CD4-positive, CD25-positive, alpha-beta regulatory T cell (primary cell): ENCODE measurements around the gene CHST7. TPM values are rescaled to one million over a fixed set of nuclear protein-coding genes. Genes with fewer than 3 reads are reported as not detected.
"Not testable (repeated sequence)": the region's sequence is repeated elsewhere in the genome, so short reads cannot be mapped to it uniquely, and the experiment has no call there.

Source experiments
- ATAC-seq, 2 donors: fragments of 150-1000 bp; cut with Tn5 transposase; one replicate each; pipeline ENCODE4 v1.10.0; 2021; ENCODE audit warnings: low read depth in 2 of 2, moderate number of reproducible peaks in 2 of 2, moderate library complexity in 1 of 2
- DNase-seq, 3 donors: peaks; one replicate each; pipeline versions ENCODE4 v3.0.0 to v3.0.0-alpha.2; 2012 to 2022; ENCODE audit warnings: mixed read lengths in 1 of 3
- H3K27ac ChIP-seq: one replicate; pipeline ENCODE4 v1.7.0; 2013; ENCODE audit warnings: mild to moderate bottlenecking, low read length; ENCODE audit not compliant: insufficient read depth, poor library complexity, severe bottlenecking
- H3K27me3 ChIP-seq: one replicate; pipeline ENCODE4 v1.7.0; 2013; ENCODE audit warnings: low read length; ENCODE audit not compliant: control insufficient read depth, insufficient read depth
- H3K36me3 ChIP-seq: one replicate; pipeline ENCODE4 v1.7.0; 2013; ENCODE audit warnings: mild to moderate bottlenecking, low read length, moderate library complexity; ENCODE audit not compliant: control insufficient read depth, insufficient read depth
- H3K4me1 ChIP-seq: 2 replicates; pipeline ENCODE4 v1.7.0; 2013; ENCODE audit warnings: mild to moderate bottlenecking, low read length; ENCODE audit not compliant: insufficient read depth, control insufficient read depth, poor library complexity, severe bottlenecking
- H3K4me3 ChIP-seq: one replicate; pipeline ENCODE4 v1.7.0; 2013; ENCODE audit warnings: low read depth, mild to moderate bottlenecking, low read length, moderate library complexity
- H3K9me3 ChIP-seq, 2 experiments: 1 replicate in 1 of 2; 2 replicates in 1 of 2; pipeline ENCODE4 v1.7.0; 2013; ENCODE audit warnings: low read length in 2 of 2, mild to moderate bottlenecking in 1 of 2, moderate library complexity in 1 of 2; ENCODE audit not compliant: control insufficient read depth in 2 of 2
- H3K27ac Mint-ChIP-seq, 3 donors: one replicate each; pipeline ENCODE4 v1.8.0; 2020 to 2022; ENCODE audit warnings: mild to moderate bottlenecking in 3 of 3, mixed read lengths in 3 of 3, moderate library complexity in 2 of 3
- H3K27me3 Mint-ChIP-seq: one replicate; pipeline ENCODE4 v1.8.0; 2022; ENCODE audit warnings: mild to moderate bottlenecking, mixed read lengths
- H3K36me3 Mint-ChIP-seq: one replicate; pipeline ENCODE4 v1.8.0; 2020; ENCODE audit warnings: mixed read lengths
- H3K4me1 Mint-ChIP-seq, 4 donors: one replicate each; pipeline ENCODE4 v1.8.0; 2020 to 2022; ENCODE audit warnings: mixed read lengths in 4 of 4, mild to moderate bottlenecking in 1 of 4
- H3K4me3 Mint-ChIP-seq, 4 donors: one replicate each; pipeline ENCODE4 v1.8.0; 2020 to 2022; ENCODE audit warnings: mild to moderate bottlenecking in 4 of 4, mixed read lengths in 4 of 4, moderate library complexity in 3 of 4
- H3K9me3 Mint-ChIP-seq, 7 donors: one replicate each; pipeline ENCODE4 v1.8.0; 2020 to 2022; ENCODE audit warnings: mixed read lengths in 7 of 7, mild to moderate bottlenecking in 3 of 7, moderate library complexity in 2 of 7
- polyA plus RNA-seq, 4 donors: library from polyadenylated mRNA; unstranded; fragments of 300-500 nt; fragmentation: Illumina TruSeq; gene quantifications; one replicate each; pipeline ENCODE4 v1.2.3, GENCODE V29; 2021
- total RNA-seq: library from RNA; stranded (reverse); gene quantifications from one replicate; pipeline ENCODE4 v1.2.3, GENCODE V29; 2022

CHST7 gene, protein sequence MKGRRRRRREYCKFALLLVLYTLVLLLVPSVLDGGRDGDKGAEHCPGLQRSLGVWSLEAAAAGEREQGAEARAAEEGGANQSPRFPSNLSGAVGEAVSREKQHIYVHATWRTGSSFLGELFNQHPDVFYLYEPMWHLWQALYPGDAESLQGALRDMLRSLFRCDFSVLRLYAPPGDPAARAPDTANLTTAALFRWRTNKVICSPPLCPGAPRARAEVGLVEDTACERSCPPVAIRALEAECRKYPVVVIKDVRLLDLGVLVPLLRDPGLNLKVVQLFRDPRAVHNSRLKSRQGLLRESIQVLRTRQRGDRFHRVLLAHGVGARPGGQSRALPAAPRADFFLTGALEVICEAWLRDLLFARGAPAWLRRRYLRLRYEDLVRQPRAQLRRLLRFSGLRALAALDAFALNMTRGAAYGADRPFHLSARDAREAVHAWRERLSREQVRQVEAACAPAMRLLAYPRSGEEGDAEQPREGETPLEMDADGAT
- total RNA-seq = 19.5 TPM
- 10 to 100 TPM; 34.6 to 41.0 (median 37.8) TPM for polyA plus RNA-seq

DNA sequence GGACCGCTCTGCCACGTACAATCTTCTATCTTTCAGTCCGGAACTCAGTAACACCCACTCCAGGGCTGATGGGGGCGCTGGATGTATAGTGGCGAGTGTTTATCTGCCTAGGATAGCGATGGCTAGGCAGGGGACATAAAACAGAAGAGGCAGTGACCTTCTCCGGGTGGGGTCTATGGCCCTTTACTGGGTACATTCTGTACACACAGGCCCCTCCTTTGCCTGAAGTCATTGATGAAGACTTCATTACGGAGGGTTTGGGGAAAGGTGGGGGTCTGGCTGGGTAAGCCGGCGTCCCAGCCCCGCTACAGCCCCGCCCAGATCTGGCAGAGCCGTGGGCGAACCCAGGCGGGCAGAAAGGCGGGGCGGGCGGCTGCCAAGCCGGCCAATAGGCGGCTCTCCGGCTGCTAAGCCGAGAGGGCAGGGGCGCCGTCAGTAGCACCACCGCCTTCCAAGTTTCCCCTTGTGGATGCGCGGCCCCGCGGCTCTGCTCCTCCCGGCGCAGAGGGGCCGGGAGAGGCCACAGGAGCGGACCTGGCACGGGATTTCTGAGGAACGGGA, at the start of gene CHST7:
CHST7 (plus strand) TSS at position 435 of the 561 bp plus-strand sequence. CDS start 167 bp downstream, outside the sequence.
- Histone ChIP-seq H3K9me3 (no peaks in the 10 kb centered on the region), H3K27ac (peak within 1 kb of the TSS; percentile 86), H3K27me3 (no peaks in the 10 kb centered on the region), H3K4me3 (peak within 1 kb of the TSS; percentile 77), H3K36me3 (no peaks in the 10 kb centered on the region), H3K4me1 (peaks cover 41% of the 10 kb centered on the region)
- ATAC-seq = peak; percentile 54 to 62
- peak; percentile 61 to 81 (median 62) for DNase-seq
- peak within 1 kb of the TSS; percentile 75 to 91 (median 88) for H3K4me3 Mint-ChIP-seq
- H3K27ac Mint-ChIP-seq = peak within 1 kb of the TSS; percentile 57 to 95 (median 87)
- H3K4me1 Mint-ChIP-seq = peaks cover 4 to 43% (median 22%) of the 10 kb centered on the region in 4 donors
- H3K9me3 Mint-ChIP-seq = no peaks in the 10 kb centered on the region
- peaks cover 9% of the 10 kb centered on the region for H3K36me3 Mint-ChIP-seq
- H3K27me3 Mint-ChIP-seq = no peaks in the 10 kb centered on the region

DNA sequence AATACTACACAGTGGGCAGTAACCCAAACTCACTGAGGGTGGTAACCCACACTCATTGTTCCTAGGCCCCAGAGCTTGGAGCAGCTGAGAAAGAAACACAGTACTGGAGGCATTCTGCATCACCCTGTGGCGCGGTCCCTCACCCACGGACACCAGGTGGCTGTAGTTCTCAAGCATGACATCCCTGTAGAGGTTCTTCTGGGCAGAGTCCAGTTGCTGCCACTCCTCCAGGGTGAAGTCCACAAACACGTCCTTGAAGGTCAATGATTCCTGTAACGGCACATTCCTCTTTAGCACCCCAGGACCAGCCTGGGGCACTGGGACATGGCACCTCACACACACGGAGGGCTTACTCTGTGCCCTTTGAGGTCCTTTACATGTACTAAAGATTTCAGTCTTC, 44.9 kb upstream of the CHST7 start:
- H3K27me3 ChIP-seq, H3K4me3 ChIP-seq, H3K27ac Mint-ChIP-seq, H3K36me3 ChIP-seq, H3K9me3 Mint-ChIP-seq, DNase-seq, H3K4me3 Mint-ChIP-seq, H3K4me1 ChIP-seq, H3K27me3 Mint-ChIP-seq, ATAC-seq, H3K27ac ChIP-seq, H3K9me3 ChIP-seq, H3K4me1 Mint-ChIP-seq, H3K36me3 Mint-ChIP-seq: not testable (repeated sequence)

DNA sequence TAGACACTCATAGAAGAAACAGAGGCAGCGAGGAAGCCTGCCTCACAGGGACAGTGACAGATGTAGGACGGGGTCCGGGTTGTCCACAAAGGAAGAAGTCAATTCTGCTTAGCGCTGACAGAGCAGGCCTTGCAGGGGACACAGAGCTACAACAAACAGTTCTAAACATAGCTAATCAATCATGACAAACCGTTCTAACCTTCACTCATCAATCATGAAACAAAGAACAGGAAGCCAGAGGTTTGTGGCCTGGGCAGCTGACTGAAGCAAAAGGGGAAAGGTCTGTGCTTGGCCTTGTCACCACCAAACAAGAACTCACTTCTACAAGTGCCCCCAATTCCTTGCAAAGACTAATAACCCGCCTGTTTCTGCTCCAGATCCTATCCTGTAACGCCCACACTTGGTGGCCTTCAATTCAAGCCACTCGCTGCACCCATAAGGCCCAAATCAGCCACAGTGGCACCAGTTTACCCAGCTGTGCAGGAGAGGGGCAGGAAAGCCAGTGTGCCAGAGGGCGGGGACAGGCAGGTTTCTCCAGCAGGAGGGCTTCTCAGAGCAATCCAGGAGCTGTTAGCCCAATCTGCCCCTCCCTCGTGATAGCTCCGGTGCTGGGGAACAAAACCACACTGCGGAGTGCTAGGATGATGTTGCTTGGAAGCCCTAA, 43.7 kb upstream of the CHST7 start:
- not testable (repeated sequence) for H3K4me1 ChIP-seq, H3K4me1 Mint-ChIP-seq, DNase-seq, H3K27me3 Mint-ChIP-seq, H3K9me3 ChIP-seq, H3K36me3 Mint-ChIP-seq, H3K36me3 ChIP-seq, H3K4me3 Mint-ChIP-seq, H3K27ac Mint-ChIP-seq, ATAC-seq, H3K9me3 Mint-ChIP-seq, H3K4me3 ChIP-seq, H3K27ac ChIP-seq, H3K27me3 ChIP-seq

DNA sequence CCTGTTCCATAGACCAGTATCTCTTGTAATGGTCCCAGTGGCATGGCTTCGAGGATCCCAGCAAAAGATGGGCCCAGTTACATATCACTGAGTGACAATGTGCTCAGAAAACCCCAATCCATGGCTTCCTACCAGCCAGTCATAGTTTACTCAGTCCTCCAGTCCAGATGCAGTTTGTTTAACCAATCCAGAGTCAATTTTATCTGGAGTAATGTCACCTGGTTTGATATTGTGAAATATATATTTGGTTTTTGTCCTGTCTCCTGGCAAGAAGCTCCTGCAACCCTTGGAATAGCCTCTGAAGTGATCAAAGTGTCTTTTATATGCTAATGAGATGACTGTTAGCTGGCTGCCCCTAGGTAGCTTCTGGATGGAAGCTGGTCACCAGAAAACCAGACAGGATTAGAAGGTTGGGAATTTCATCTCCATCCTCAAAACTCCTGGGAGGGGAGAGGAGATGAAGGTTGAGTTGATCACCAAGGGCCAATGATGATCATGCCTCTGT, 43.1 kb upstream of the CHST7 start:
- not testable (repeated sequence) for H3K27ac Mint-ChIP-seq, H3K9me3 ChIP-seq, DNase-seq, H3K4me1 Mint-ChIP-seq, ATAC-seq, H3K27ac ChIP-seq, H3K4me3 ChIP-seq, H3K4me1 ChIP-seq, H3K27me3 Mint-ChIP-seq, H3K9me3 Mint-ChIP-seq, H3K36me3 Mint-ChIP-seq, H3K27me3 ChIP-seq, H3K4me3 Mint-ChIP-seq, H3K36me3 ChIP-seq

DNA sequence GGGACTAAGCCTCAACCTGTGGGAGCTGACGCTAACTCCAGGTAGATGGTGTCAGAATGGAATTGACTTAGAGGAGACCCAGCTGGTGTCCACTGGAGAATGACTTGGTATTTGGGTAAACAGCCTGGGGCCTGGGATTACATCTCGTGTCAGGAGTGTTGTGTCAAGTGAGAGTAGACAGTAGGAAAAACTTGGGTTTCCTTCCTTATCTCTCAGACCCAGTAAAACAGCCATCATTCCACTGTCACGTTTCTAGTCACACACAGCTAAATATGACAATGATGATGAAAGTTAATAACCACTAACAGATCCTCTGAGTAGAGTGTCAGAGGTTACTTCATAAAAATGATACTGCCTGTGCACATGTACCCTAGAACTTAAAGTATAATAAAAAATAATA, 42.1 kb upstream of the CHST7 start:
- H3K36me3 ChIP-seq = no peaks in the 10 kb centered on the region
- Mint-ChIP-seq H3K27me3 (no peaks in the 10 kb centered on the region), H3K4me1 (no peaks in the 10 kb centered on the region), H3K4me3 (no peak overlapping the region), H3K27ac (no peak overlapping the region), H3K36me3 (no peaks in the 10 kb centered on the region), H3K9me3 (no peaks in the 10 kb centered on the region)
- H3K27me3 ChIP-seq = no peaks in the 10 kb centered on the region
- H3K4me1 ChIP-seq = no peaks in the 10 kb centered on the region
- no peak overlapping the region for H3K27ac ChIP-seq
- H3K9me3 ChIP-seq = no peaks in the 10 kb centered on the region
- ATAC-seq (no peak), DNase-seq (no peak)
- no peak overlapping the region for H3K4me3 ChIP-seq

DNA sequence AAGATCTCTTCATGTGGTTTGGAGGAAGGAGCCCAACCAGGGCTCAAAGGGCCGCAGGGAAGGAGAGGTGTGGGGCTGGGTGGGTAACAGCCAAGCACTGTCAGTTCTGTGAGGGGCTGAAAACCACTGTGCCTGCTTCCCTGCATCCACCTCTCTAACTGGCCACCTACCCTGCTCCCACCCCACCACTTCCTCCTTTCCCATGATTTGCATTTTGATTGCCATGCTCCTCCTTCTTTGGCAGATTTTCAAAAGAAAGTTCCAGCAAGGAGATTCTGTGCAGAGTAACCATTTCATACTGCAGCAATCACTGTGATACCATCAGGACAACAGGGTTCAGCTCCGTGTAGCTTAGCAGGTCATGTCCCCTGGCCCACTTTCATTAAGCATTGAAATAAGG, 30.1 kb upstream of the CHST7 start:
- Histone ChIP-seq H3K36me3 (peaks cover 8% of the 10 kb centered on the region), H3K27me3 (no peaks in the 10 kb centered on the region), H3K4me3 (no peak overlapping the region), H3K27ac (no peak overlapping the region), H3K9me3 (no peaks in the 10 kb centered on the region), H3K4me1 (peaks cover 17% of the 10 kb centered on the region)
- Mint-ChIP-seq H3K36me3 (peaks cover 4% of the 10 kb centered on the region), H3K4me1 (peaks cover 0 to 43% (median 15%) of the 10 kb centered on the region in 4 donors), H3K27me3 (peaks cover 4% of the 10 kb centered on the region), H3K27ac (peak overlapping the region in 1 of 3 donors; percentile 52), H3K4me3 (no peak overlapping the region), H3K9me3 (no peaks in the 10 kb centered on the region)
- ATAC-seq (no peak), DNase-seq (no peak)

DNA sequence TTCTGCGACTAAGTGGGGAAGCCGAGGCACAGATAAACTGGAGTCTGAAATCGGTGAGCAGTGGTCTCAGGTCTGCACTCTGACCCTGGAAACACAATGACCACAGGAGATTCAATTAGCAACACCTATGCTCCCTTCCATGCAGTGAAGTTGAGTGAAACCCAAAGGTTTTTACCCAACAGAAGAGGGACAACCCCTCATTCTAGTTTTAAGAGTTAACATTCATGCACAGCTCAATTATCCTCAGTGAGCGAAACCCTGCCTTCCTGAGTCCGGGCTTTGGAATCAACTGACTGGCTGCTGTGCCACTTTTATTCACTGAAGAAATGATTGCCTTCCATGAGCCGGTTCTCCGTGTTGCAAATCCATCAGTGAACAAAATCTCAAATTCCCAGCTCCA, 29.0 kb upstream of the CHST7 start:
- not testable (repeated sequence) for H3K36me3 ChIP-seq, H3K27me3 Mint-ChIP-seq, DNase-seq, H3K9me3 Mint-ChIP-seq, H3K27me3 ChIP-seq, ATAC-seq, H3K36me3 Mint-ChIP-seq, H3K9me3 ChIP-seq
- Histone ChIP-seq H3K27ac (peak overlapping the region; percentile 79), H3K4me3 (peak overlapping the region; percentile 83), H3K4me1 (peaks cover 17% of the 10 kb centered on the region)
- peak overlapping the region; percentile 91 to 98 (median 94) for H3K4me3 Mint-ChIP-seq
- H3K27ac Mint-ChIP-seq = peak overlapping the region; percentile 94 to 99 (median 98)
- H3K4me1 Mint-ChIP-seq = peaks cover 0 to 48% (median 18%) of the 10 kb centered on the region in 4 donors
